Measurements from ENCODE around the gene B4GALT7.
"Not testable (repeated sequence)": the region's sequence is repeated elsewhere in the genome, so short reads cannot be mapped to it uniquely, and the experiment has no call there.

B4GALT7 gene

GRCh38 chr5:177609076-177610059 lies 9.4 kb downstream of the B4GALT7 start:
- Mint-ChIP-seq H3K4me3 (no peak overlapping the region), H3K36me3 (ENCODE audit: low read depth) (peaks cover 8% of the 10 kb centered on the region), H3K27ac (no peak overlapping the region), H3K27me3 (ENCODE audit: low read depth) (no peaks in the 10 kb centered on the region), H3K4me1 (ENCODE audit: low read depth) (no peaks in the 10 kb centered on the region), H3K9me3 (no peaks in the 10 kb centered on the region)

DNA sequence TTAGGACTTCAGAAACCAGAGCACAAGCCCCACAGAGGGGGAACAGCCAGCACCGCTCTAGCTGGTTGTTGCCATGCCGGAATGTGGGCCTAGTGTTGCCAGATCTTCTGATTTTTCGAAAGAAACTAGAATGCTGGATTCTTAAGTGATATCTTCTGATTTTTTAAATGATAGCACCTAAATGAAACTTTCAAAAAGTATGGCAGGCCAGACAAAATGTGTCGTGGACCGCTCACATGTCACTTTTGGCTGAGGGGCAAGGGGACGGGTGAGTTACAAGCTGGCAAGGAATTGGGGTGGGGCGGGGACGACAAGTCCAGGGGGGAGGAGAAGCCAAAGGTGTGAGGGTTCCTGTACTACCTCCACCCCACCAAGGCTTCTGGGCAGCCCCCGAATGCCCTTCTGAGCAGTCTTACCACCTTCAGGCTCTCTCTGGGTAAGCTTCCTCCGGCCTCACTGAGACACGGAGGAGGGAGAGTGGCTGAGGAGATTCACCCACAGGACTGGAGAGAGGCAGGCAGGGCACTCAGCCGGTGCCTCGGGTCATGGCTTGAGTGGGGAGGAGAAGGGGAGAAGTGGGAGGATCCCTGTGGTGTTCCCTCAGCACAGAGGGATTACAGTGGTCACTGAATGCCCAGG lies 10.3 kb downstream of the B4GALT7 start:
- Mint-ChIP-seq H3K4me3 (no peak overlapping the region), H3K27me3 (ENCODE audit: low read depth) (no peaks in the 10 kb centered on the region), H3K27ac (no peak overlapping the region), H3K36me3 (ENCODE audit: low read depth) (peaks cover 12% of the 10 kb centered on the region), H3K4me1 (ENCODE audit: low read depth) (no peaks in the 10 kb centered on the region), H3K9me3 (no peaks in the 10 kb centered on the region)

GRCh38 chr5:177610770-177611445 lies 11.0 kb downstream of the B4GALT7 start:
- no peaks in the 10 kb centered on the region for H3K9me3 Mint-ChIP-seq
- H3K27me3 Mint-ChIP-seq (ENCODE audit: low read depth) = no peaks in the 10 kb centered on the region
- peaks cover 10% of the 10 kb centered on the region for H3K36me3 Mint-ChIP-seq (ENCODE audit: low read depth)
- H3K27ac Mint-ChIP-seq = no peak overlapping the region
- H3K4me3 Mint-ChIP-seq = no peak overlapping the region
- no peaks in the 10 kb centered on the region for H3K4me1 Mint-ChIP-seq (ENCODE audit: low read depth)

GRCh38 chr5:177611446-177612214 lies 11.7 kb downstream of the B4GALT7 start:
- H3K27me3 Mint-ChIP-seq (ENCODE audit: low read depth) = no peaks in the 10 kb centered on the region
- H3K27ac Mint-ChIP-seq = no peak overlapping the region
- H3K36me3 Mint-ChIP-seq (ENCODE audit: low read depth) = peaks cover 9% of the 10 kb centered on the region
- H3K4me3 Mint-ChIP-seq = no peak overlapping the region
- H3K9me3 Mint-ChIP-seq = no peaks in the 10 kb centered on the region
- H3K4me1 Mint-ChIP-seq (ENCODE audit: low read depth) = no peaks in the 10 kb centered on the region

DNA sequence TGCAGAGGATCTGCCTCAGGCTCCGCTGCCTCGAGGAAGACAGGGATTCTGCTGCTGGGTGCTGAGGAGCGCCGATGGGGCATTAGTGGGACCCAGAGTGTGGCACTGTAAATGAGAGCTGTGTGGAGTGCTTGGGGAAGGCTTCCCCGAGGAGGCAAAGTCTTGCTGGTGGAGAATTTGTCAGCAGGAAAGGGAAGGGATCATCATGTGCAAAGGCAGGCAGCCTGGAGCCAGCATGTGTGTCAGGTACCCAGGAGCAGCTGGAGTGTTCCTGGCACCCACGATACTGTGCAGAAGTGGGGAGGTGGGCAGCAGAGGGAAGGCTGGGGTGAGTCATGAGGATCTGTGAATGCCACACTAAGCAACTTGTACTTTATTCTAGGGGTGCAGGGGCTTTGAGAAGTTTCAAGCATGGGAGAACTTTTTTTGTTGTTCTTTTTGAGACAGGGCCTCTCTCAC lies 12.3 kb downstream of the B4GALT7 start:
- H3K27ac Mint-ChIP-seq = no peak overlapping the region
- H3K36me3 Mint-ChIP-seq (ENCODE audit: low read depth) = peaks cover 9% of the 10 kb centered on the region
- no peak overlapping the region for H3K4me3 Mint-ChIP-seq
- no peaks in the 10 kb centered on the region for H3K27me3 Mint-ChIP-seq (ENCODE audit: low read depth)
- H3K9me3 Mint-ChIP-seq = no peaks in the 10 kb centered on the region
- no peaks in the 10 kb centered on the region for H3K4me1 Mint-ChIP-seq (ENCODE audit: low read depth)

GRCh38 chr5:177620560-177620959 lies 20.6 kb downstream of the B4GALT7 start:
- Mint-ChIP-seq H3K36me3 (ENCODE audit: low read depth) (peaks cover 44% of the 10 kb centered on the region), H3K27ac (no peak overlapping the region), H3K9me3 (peaks cover 4% of the 10 kb centered on the region), H3K27me3 (ENCODE audit: low read depth) (no peaks in the 10 kb centered on the region), H3K4me1 (ENCODE audit: low read depth) (no peaks in the 10 kb centered on the region), H3K4me3 (no peak overlapping the region)

DNA sequence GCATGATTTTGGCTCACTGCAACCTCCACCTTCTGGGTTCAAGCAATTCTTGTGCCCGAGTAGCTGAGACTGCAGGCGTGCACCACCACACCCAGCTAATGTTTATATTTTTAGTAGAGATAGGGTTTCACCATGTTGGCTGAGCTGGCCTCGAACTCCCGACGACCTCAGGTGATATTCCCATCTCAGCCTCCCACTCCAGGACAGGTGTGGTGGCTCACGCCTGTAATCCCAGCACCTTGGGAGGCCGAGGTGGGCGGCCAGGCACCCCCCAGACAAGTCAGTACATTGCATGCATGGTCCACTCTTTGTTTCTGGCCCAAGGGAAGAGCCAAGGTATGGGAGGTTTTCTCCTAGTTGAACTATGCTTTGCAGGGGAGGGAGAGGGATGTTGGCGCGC lies 24.2 kb downstream of the B4GALT7 start:
- not testable (repeated sequence) for H3K9me3 Mint-ChIP-seq; H3K4me3 Mint-ChIP-seq; H3K27ac Mint-ChIP-seq; H3K27me3 Mint-ChIP-seq (ENCODE audit: low read depth); H3K4me1 Mint-ChIP-seq (ENCODE audit: low read depth)
- peaks cover 30% of the 10 kb centered on the region for H3K36me3 Mint-ChIP-seq (ENCODE audit: low read depth)

GRCh38 chr5:177630186-177630585 lies 30.3 kb downstream of the B4GALT7 start:
- H3K4me3 Mint-ChIP-seq; H3K4me1 Mint-ChIP-seq (ENCODE audit: low read depth); H3K36me3 Mint-ChIP-seq (ENCODE audit: low read depth); H3K27me3 Mint-ChIP-seq (ENCODE audit: low read depth); H3K27ac Mint-ChIP-seq; H3K9me3 Mint-ChIP-seq: not testable (repeated sequence)

GRCh38 chr5:177634912-177635311 lies 35.0 kb downstream of the B4GALT7 start:
- peaks cover 14% of the 10 kb centered on the region for H3K9me3 Mint-ChIP-seq
- not testable (repeated sequence) for H3K27me3 Mint-ChIP-seq (ENCODE audit: low read depth); H3K36me3 Mint-ChIP-seq (ENCODE audit: low read depth); H3K4me3 Mint-ChIP-seq; H3K27ac Mint-ChIP-seq; H3K4me1 Mint-ChIP-seq (ENCODE audit: low read depth)

GRCh38 chr5:177645462-177645861 lies 45.5 kb downstream of the B4GALT7 start:
- Mint-ChIP-seq H3K9me3 (peaks cover 18% of the 10 kb centered on the region), H3K36me3 (ENCODE audit: low read depth) (peaks cover 19% of the 10 kb centered on the region)
- H3K27ac Mint-ChIP-seq; H3K27me3 Mint-ChIP-seq (ENCODE audit: low read depth); H3K4me3 Mint-ChIP-seq; H3K4me1 Mint-ChIP-seq (ENCODE audit: low read depth): not testable (repeated sequence)

GRCh38 chr5:177651235-177651634 lies 51.3 kb downstream of the B4GALT7 start:
- not testable (repeated sequence) for H3K4me3 Mint-ChIP-seq; H3K27me3 Mint-ChIP-seq (ENCODE audit: low read depth); H3K27ac Mint-ChIP-seq; H3K4me1 Mint-ChIP-seq (ENCODE audit: low read depth)
- Mint-ChIP-seq H3K36me3 (ENCODE audit: low read depth) (peaks cover 14% of the 10 kb centered on the region), H3K9me3 (peaks cover 23% of the 10 kb centered on the region)

DNA sequence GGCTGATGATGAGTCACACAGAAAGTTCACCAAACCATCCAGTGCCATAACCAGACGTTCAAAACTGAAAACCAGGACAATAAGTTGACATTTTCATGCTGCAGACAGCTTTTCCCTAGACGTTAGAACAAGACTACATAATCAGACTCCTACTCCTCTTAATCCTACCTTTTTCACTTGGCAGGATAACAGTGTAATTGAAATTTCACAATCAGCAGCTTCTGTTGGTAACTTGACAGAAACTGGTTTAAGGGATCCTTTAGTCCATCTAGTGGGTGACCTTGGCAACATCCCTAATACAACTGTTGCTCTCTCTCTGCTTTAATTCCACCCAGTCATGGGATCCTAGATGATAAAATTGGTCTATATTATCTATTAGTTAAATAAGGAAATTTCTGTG lies 57.9 kb downstream of the B4GALT7 start:
- not testable (repeated sequence) for H3K4me1 Mint-ChIP-seq (ENCODE audit: low read depth); H3K9me3 Mint-ChIP-seq; H3K27me3 Mint-ChIP-seq (ENCODE audit: low read depth); H3K27ac Mint-ChIP-seq; H3K4me3 Mint-ChIP-seq
- H3K36me3 Mint-ChIP-seq (ENCODE audit: low read depth) = peaks cover 12% of the 10 kb centered on the region

- not testable (repeated sequence) for H3K4me3 Mint-ChIP-seq; H3K4me1 Mint-ChIP-seq (ENCODE audit: low read depth); H3K27me3 Mint-ChIP-seq (ENCODE audit: low read depth); H3K9me3 Mint-ChIP-seq; H3K27ac Mint-ChIP-seq
- H3K36me3 Mint-ChIP-seq (ENCODE audit: low read depth) = peaks cover 13% of the 10 kb centered on the region
These were observed 58.6 kb downstream of the B4GALT7 start for GRCh38 chr5:177658542-177658941.

All from T-helper 1 cell treated with Interleukin-12 subunit alpha and Interleukin-12 subunit beta and Interleukin-4 antibody, amounts not matched to agents 30 μg/mL and 1 μg/mL, for 36 hours (primary cell).